ENCODE results near the gene ASCL2.

GRCh38 chr11:2224254-2224653 lies 46.1 kb downstream of the ASCL2 start:
- TF ChIP-seq, protein P1, sequence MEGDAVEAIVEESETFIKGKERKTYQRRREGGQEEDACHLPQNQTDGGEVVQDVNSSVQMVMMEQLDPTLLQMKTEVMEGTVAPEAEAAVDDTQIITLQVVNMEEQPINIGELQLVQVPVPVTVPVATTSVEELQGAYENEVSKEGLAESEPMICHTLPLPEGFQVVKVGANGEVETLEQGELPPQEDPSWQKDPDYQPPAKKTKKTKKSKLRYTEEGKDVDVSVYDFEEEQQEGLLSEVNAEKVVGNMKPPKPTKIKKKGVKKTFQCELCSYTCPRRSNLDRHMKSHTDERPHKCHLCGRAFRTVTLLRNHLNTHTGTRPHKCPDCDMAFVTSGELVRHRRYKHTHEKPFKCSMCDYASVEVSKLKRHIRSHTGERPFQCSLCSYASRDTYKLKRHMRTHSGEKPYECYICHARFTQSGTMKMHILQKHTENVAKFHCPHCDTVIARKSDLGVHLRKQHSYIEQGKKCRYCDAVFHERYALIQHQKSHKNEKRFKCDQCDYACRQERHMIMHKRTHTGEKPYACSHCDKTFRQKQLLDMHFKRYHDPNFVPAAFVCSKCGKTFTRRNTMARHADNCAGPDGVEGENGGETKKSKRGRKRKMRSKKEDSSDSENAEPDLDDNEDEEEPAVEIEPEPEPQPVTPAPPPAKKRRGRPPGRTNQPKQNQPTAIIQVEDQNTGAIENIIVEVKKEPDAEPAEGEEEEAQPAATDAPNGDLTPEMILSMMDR (IDR thresholded peaks at IDR 0.05) = no peak
- TF ChIP-seq POLR2A (IDR thresholded peaks at IDR 0.05) = no peak
